GM13976 (cell line): ENCODE results near the gene SPATA31D1.

Experiments used
- DNase-seq: peaks from one replicate; pipeline ENCODE4 v3.0.0; 2012; ENCODE audit warnings: low spot score
- in situ Hi-C: fragments of 300-500 bp; cut with MboI; formaldehyde crosslinking; loops from one replicate; pipeline ENCODE4 v1.12.0; 2022; ENCODE audit warnings: low sequenced_read_pairs, mixed read lengths, inconsistent platforms; ENCODE audit not compliant: unreplicated experiment
- TF ChIP-seq, protein P1 (sequence below): IDR thresholded peaks from 2 replicates; pipeline ENCODE4 v1.5.1; 2012; ENCODE audit warnings: borderline replicate concordance, mild to moderate bottlenecking; ENCODE audit not compliant: insufficient read depth; ENCODE audit errors: extremely low read depth, missing control alignments, control extremely low read depth

Gene SPATA31D1

GRCh38 chr9:81986051-81986450, 2.5 kb upstream of the SPATA31D1 start:
- TF ChIP-seq, protein P1, sequence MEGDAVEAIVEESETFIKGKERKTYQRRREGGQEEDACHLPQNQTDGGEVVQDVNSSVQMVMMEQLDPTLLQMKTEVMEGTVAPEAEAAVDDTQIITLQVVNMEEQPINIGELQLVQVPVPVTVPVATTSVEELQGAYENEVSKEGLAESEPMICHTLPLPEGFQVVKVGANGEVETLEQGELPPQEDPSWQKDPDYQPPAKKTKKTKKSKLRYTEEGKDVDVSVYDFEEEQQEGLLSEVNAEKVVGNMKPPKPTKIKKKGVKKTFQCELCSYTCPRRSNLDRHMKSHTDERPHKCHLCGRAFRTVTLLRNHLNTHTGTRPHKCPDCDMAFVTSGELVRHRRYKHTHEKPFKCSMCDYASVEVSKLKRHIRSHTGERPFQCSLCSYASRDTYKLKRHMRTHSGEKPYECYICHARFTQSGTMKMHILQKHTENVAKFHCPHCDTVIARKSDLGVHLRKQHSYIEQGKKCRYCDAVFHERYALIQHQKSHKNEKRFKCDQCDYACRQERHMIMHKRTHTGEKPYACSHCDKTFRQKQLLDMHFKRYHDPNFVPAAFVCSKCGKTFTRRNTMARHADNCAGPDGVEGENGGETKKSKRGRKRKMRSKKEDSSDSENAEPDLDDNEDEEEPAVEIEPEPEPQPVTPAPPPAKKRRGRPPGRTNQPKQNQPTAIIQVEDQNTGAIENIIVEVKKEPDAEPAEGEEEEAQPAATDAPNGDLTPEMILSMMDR = no peak
- DNase-seq = no peak
- in situ Hi-C loops = no loop called here

DNA sequence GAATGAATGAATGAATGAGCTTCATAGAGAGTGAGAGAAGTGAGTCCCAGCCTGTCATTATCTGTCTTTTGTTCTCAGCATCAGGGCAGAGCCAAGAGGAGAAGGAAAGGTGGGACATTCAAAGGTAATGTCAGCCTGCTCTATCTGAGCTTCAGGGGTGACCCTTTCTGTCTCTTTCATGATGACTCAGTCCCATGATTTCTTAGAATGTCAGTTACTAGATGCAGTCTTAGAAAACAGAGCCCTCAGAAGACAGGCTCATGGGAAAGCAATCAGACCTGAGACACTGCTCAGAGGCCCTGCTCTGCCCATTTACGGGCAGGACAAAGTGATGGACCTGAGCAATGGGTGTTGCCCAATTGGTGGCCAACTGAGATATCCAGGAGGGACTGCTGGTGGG, 1.1 kb downstream of the SPATA31D1 start:
- TF ChIP-seq, protein P1 = no peak
- in situ Hi-C loops = no loop called here

DNA sequence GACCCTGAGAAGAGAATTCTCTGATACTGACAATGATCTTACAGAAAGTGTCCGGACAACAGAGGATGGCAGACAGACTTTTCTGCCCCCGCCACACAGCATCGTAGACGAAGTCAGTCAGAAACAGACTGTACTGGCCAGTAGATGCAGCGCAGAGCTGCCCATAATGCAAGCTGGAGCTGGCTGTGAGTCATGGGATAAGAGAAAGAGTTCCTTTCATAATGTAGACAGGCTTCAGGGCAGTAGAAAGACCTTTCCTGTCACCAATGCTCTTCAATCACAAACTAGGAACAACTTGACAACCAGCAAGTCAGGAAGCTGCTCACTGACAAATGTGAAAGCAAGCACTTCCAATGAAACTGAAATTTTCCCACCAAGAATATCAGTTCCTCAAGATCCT, 5.1 kb downstream of the SPATA31D1 start:
- in situ Hi-C loops = no loop called here
- no peak for DNase-seq
- TF ChIP-seq, protein P1 = no peak

More for the DNA sequence above, 1.1 kb downstream of the SPATA31D1 start:
- no peak for DNase-seq

DNA sequence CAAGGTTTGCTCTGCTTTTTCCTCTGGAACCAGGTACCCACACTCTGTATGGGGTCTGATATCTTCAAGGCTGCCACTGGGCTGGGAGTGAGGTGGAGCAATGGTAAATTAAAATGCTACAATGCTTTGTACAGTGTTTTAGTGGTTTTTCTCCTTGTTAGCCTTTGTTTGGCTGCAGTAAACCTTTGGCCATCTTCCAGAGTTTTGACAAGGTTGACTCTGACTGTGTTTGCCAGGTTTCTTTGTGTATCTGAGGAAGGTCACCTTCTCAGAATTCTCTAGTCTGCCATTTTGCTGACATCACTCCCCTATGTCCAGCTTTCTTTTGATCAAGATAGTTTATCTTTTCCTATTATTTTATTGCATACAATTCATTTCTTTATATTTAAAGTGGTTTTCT, 11.2 kb downstream of the SPATA31D1 start:
- DNase-seq = no peak
- TF ChIP-seq, protein P1 = no peak
- in situ Hi-C loops = no loop called here

- DNase-seq = no peak
- TF ChIP-seq, protein P1 = no peak
- in situ Hi-C loops = no loop called here
These were observed 22.1 kb downstream of the SPATA31D1 start for GRCh38 chr9:82010711-82011110.

GRCh38 chr9:82011133-82011532, 22.6 kb downstream of the SPATA31D1 start:
- no peak for DNase-seq
- TF ChIP-seq, protein P1 = no peak
- in situ Hi-C loops = no loop called here

- no peak for DNase-seq
- TF ChIP-seq, protein P1 = no peak
- in situ Hi-C loops = no loop called here
These were observed 23.7 kb downstream of the SPATA31D1 start for GRCh38 chr9:82012276-82012675.
